Sigmoid colon (tissue), 7 donors: ENCODE data around the gene TTC38. TPM values are rescaled to one million over a fixed set of nuclear protein-coding genes. Genes with fewer than 3 reads are reported as not detected.

Source experiments
- DNase-seq: peaks from one replicate; pipeline ENCODE4 v3.0.0-alpha.2; 2019
- H3K27ac ChIP-seq, 4 donors: fragments of 200-600 bp; sonication (generic); one replicate each; pipeline ENCODE4 v1.5.1; 2016 to 2019; ENCODE audit warnings: mild to moderate bottlenecking in 1 of 4
- H3K27me3 ChIP-seq, 3 donors: fragments of 200-600 bp; sonication (generic); one replicate each; pipeline ENCODE4 v1.5.1; 2019; ENCODE audit warnings: mild to moderate bottlenecking in 1 of 3
- H3K36me3 ChIP-seq, 4 donors: fragments of 200-600 bp; sonication (generic); one replicate each; pipeline ENCODE4 v1.5.1; 2016 to 2019
- H3K4me1 ChIP-seq, 4 donors: fragments of 200-600 bp; sonication (generic); one replicate each; pipeline ENCODE4 v1.5.1; 2017 to 2019
- H3K4me3 ChIP-seq, 4 donors: fragments of 200-600 bp; sonication (generic); one replicate each; pipeline ENCODE4 v1.5.1; 2017 to 2019; ENCODE audit warnings: mild to moderate bottlenecking in 2 of 4, moderate library complexity in 1 of 4
- H3K9me3 ChIP-seq, 4 donors: fragments of 200-600 bp in 3 of 4; sonication (generic) in 3 of 4; one replicate each; pipeline versions ENCODE4 v1.5.1 to v1.6.1; 2013 to 2019
- EP300 ChIP-seq, 4 donors: sonication (generic); formaldehyde crosslinking; IDR thresholded peaks; one replicate each; pipeline ENCODE4 v1.6.1; 2017; ENCODE audit warnings: antibody characterized with exemption in 4 of 4
- POLR2A ChIP-seq, 2 donors: fragments of 450-650 bp; IDR thresholded peaks; one replicate each; pipeline ENCODE4 v1.6.1; 2016; ENCODE audit warnings: antibody characterized with exemption in 2 of 2, mild to moderate bottlenecking in 2 of 2, moderate library complexity in 2 of 2
- POLR2AphosphoS5 ChIP-seq, 4 donors: sonication (generic); formaldehyde crosslinking; IDR thresholded peaks; one replicate each; pipeline ENCODE4 v1.6.1; 2017; ENCODE audit warnings: antibody characterized with exemption in 4 of 4
- WGBS, 2 donors: extraction: QIAGEN DNeasy Blood & Tissue Kit; methylation state at CpG; one replicate each; pipeline ENCODE4 v1.1.7; 2013; 5-methylcytosine and 5-hydroxymethylcytosine counted together
- intact Hi-C: fragments of 100-400 bp; cut with DNase I; formaldehyde crosslinking; loops from one replicate; pipeline ENCODE4 v1.15.1; 2023
- polyA plus RNA-seq, 3 donors: library from polyadenylated mRNA; stranded (reverse); fragments of 200-250 nt; gene quantifications; one replicate each; pipeline ENCODE4 v1.2.3, GENCODE V29; 2013
- total RNA-seq, 4 donors: library from RNA; depleted of rRNA; stranded (reverse); fragments of >200 nt; gene quantifications; one replicate each; pipeline ENCODE4 v1.1.0, GENCODE V29; 2016
- TF ChIP-seq, protein P1 (sequence below), 4 experiments: fragments of 450-650 bp in 3 of 4; fragments of 200-600 bp in 1 of 4; IDR thresholded peaks; one replicate each; pipeline ENCODE4 v1.5.1; 2016 to 2019; ENCODE audit warnings: antibody characterized with exemption in 4 of 4, mild to moderate bottlenecking in 3 of 4, moderate library complexity in 2 of 4
- donor health status: healthy with polysubstance abuse.
- donor health status: Bipolar disorder and iron deficiency.
- donor health status: healthy.

Gene TTC38
- total and polyA plus RNA-seq, 7 donors, result 34.6 to 105 (median 56.0) TPM

DNA sequence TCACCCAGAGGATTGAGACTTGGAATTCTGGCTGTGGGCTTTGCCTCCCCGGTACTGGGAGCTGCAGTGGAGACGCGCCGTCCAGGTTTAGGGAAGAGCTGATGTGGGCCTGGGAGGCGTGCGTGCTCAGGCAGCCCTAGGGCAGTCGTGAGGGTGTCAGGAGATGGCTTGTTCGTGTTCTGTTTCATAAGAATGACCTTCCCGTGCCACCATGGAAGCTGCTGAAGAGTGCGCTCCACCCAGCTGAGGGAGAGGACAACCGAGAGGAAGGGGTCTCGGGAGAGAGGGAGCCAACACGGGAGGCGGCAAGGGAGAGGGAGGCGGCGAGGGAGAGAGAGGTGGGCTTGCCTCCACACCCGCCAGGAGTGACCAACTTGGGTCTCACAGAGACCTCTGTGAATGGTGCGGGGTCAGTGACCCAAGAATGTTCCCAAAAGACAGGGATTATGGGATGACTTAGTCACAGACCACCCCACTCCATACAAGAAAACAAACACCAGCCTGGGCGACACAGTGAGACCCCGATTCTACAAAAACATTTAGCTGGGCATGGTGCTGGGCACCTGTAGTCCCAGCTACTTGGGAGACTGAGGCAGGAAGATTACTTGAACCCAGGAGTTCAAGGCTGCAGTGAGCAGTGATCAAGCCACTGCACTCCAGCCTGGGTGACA lies 53.0 kb downstream of the TTC38 start:
- H3K36me3 ChIP-seq, result no peaks in the 10 kb centered on the region
- DNase-seq, result no peak
- TF ChIP-seq POLR2A (IDR thresholded peaks at IDR 0.05) (no peak), POLR2AphosphoS5 (IDR thresholded peaks at IDR 0.05) (no peak), EP300 (IDR thresholded peaks at IDR 0.05) (no peak)
- TF ChIP-seq, protein P1, sequence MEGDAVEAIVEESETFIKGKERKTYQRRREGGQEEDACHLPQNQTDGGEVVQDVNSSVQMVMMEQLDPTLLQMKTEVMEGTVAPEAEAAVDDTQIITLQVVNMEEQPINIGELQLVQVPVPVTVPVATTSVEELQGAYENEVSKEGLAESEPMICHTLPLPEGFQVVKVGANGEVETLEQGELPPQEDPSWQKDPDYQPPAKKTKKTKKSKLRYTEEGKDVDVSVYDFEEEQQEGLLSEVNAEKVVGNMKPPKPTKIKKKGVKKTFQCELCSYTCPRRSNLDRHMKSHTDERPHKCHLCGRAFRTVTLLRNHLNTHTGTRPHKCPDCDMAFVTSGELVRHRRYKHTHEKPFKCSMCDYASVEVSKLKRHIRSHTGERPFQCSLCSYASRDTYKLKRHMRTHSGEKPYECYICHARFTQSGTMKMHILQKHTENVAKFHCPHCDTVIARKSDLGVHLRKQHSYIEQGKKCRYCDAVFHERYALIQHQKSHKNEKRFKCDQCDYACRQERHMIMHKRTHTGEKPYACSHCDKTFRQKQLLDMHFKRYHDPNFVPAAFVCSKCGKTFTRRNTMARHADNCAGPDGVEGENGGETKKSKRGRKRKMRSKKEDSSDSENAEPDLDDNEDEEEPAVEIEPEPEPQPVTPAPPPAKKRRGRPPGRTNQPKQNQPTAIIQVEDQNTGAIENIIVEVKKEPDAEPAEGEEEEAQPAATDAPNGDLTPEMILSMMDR (IDR thresholded peaks at IDR 0.05), result no peak
- H3K27me3 ChIP-seq, result no peaks in the 10 kb centered on the region
- no peaks in the 10 kb centered on the region for H3K9me3 ChIP-seq
- H3K4me1 ChIP-seq, result no peaks in the 10 kb centered on the region
- H3K4me3 ChIP-seq, result no peak overlapping the region
- H3K27ac ChIP-seq, result no peak overlapping the region
- WGBS, 2 donors, result 97% methylated on average over 20 of the region's 20 CpGs
- intact Hi-C loops, result no loop called here

DNA sequence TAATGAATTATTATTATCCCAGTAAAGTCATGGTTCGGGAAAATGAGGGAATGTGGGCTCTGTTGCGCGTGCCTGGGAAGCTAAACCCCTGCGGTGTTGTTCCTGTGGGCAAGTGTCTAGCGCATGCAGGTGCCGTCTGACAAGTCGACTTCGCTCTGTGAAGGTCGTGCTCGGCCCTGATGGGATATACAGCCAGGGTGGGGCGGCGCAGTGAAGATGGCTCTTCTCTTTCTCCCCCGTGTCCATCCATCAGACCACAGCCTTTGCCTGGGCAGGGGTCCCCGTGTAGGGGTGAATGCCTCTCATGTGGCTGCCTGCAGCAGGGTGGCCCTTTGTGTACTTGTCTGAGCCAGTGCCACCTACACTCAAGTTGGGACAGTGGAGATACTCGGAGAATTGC lies 54.9 kb downstream of the TTC38 start:
- no peaks in the 10 kb centered on the region for H3K9me3 ChIP-seq
- intact Hi-C loops, result no loop called here
- 96 to 97% methylated on average over 15 of the region's 15 CpGs for WGBS, 2 donors
- H3K4me3 ChIP-seq, result no peak overlapping the region
- no peak for DNase-seq
- H3K36me3 ChIP-seq, result no peaks in the 10 kb centered on the region
- H3K4me1 ChIP-seq, result no peaks in the 10 kb centered on the region
- no peaks in the 10 kb centered on the region for H3K27me3 ChIP-seq
- TF ChIP-seq EP300 (IDR thresholded peaks at IDR 0.05), result no peak
- TF ChIP-seq POLR2AphosphoS5 (IDR thresholded peaks at IDR 0.05), result no peak
- TF ChIP-seq, protein P1 (IDR thresholded peaks at IDR 0.05), result no peak
- no peak for TF ChIP-seq POLR2A (IDR thresholded peaks at IDR 0.05)
- no peak overlapping the region for H3K27ac ChIP-seq

DNA sequence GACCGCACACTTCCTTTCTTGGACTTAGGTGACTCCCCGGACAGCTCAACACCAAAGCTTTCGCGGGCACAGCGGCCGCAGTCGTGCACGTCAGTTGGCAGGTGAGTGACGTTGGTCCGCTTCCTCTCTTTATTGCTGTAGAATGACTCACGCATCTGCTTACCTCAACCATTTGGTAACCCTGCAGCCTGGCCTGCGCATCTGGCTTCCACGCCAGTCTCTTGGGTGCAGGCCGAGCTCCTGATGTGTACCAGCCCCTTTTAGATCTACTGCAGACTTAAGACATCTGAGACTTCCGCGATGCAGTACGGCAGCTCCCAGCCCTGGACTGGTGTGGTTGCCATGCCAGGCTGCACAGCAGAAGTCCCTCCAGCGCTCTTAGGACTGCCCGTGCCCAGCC lies 55.4 kb downstream of the TTC38 start:
- Histone ChIP-seq H3K27me3 (no peaks in the 10 kb centered on the region), H3K4me1 (no peaks in the 10 kb centered on the region), H3K36me3 (no peaks in the 10 kb centered on the region), H3K9me3 (no peaks in the 10 kb centered on the region), H3K4me3 (no peak overlapping the region), H3K27ac (no peak overlapping the region)
- no peak for DNase-seq
- WGBS, 2 donors, result 93 to 95% methylated on average over 19 of the region's 19 CpGs
- intact Hi-C loops, result no loop called here
- TF ChIP-seq EP300 (IDR thresholded peaks at IDR 0.05), result no peak
- TF ChIP-seq, protein P1 (IDR thresholded peaks at IDR 0.05), result no peak
- no peak for TF ChIP-seq POLR2A (IDR thresholded peaks at IDR 0.05)
- no peak for TF ChIP-seq POLR2AphosphoS5 (IDR thresholded peaks at IDR 0.05)

DNA sequence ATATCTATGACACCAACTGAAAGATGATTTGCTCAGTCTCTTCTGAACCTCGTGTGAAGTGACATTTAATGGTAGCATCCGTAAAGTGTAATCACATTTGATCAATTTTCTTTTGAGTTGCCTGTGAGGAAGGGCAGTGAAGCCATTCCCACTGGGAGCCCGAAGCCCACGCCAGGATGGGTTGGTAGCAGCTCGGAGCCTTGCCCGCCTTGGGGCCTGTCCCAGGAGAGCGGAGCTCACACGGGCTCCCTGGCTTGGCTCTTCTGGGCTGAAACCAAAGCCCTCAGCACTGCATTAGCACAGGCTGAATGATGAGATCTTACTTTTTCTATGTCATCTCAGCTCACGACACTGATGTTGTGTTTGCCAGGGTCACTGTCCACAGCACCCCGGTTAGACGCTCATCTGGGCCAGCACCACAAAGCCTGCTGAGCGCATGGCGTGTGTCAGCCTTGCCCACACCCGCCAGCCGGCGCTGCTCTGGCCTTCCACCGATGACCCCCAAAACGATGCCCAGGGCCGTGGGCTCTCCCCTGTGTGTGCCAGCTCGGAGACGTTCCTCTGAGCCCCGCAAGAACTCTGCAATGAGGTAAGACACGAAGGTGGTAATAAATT lies 58.4 kb downstream of the TTC38 start:
- Histone ChIP-seq H3K27ac (no peak overlapping the region), H3K36me3 (no peaks in the 10 kb centered on the region), H3K4me1 (no peaks in the 10 kb centered on the region), H3K9me3 (no peaks in the 10 kb centered on the region), H3K4me3 (no peak overlapping the region), H3K27me3 (no peaks in the 10 kb centered on the region)
- 92 to 93% methylated on average over 23 of the region's 23 CpGs for WGBS, 2 donors
- intact Hi-C loops, result no loop called here
- TF ChIP-seq EP300 (IDR thresholded peaks at IDR 0.05) (no peak), POLR2A (IDR thresholded peaks at IDR 0.05) (no peak), POLR2AphosphoS5 (IDR thresholded peaks at IDR 0.05) (no peak)
- TF ChIP-seq, protein P1 (IDR thresholded peaks at IDR 0.05), result no peak
- DNase-seq, result no peak
